Mammary epithelial cell (primary cell): ENCODE measurements around the gene TMEM208.

ENCODE experiments used
- EZH2 ChIP-seq: IDR thresholded peaks from 2 replicates; pipeline ENCODE4 v1.6.1; 2012; ENCODE audit warnings: low read length, inconsistent platforms, borderline replicate concordance
- TF ChIP-seq, protein P1 (sequence below), 2 donors: IDR thresholded peaks in 1 of 2; conservative IDR thresholded peaks in 1 of 2; 2 replicates each; pipeline ENCODE4 v1.5.1; 2011 to 2012; ENCODE audit warnings: inconsistent platforms in 2 of 2, low read length in 2 of 2, mild to moderate bottlenecking in 2 of 2, control low read depth in 1 of 2, low read depth in 1 of 2; ENCODE audit not compliant: insufficient read depth in 1 of 2; ENCODE audit errors: extremely low read depth in 1 of 2

DNA sequence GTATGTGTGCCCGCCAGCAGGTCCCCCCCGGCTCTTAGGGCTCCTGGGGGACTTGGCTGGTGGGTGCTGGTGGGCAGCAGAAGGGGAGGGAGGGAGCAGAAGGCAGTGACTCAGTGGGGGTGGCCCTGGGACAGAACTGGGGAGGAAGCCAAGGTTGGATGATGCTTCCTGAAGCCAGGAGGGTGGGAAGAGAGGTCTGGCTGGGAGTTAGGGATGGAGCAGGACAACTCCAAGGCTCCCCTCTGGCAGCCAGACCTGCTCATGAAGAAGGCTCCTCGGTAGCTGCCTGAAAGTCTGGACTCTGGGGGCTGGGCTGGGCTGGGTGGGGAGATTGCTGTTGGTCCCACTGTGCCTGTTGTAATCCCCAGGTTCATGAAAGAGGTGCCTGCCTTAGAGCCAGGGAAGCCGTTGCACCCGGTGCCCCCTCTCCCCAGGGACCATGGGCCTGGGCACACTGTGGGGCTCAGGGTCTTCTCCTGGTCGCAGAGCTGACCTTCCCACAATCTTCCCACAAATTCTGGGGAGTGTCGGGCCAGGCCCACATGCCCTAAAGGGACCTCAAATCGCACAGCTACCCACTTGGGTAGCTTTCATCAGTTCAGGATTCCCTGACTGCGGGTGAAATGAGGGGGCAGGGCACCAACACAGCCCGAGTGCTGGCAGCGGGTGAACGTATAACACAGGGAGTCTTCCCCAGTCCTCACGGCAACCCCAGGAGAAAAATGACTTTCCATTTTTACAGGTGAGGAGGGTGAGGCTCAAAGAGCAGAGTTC lies 51.3 kb downstream of the TMEM208 start:
- TF ChIP-seq, protein P1, sequence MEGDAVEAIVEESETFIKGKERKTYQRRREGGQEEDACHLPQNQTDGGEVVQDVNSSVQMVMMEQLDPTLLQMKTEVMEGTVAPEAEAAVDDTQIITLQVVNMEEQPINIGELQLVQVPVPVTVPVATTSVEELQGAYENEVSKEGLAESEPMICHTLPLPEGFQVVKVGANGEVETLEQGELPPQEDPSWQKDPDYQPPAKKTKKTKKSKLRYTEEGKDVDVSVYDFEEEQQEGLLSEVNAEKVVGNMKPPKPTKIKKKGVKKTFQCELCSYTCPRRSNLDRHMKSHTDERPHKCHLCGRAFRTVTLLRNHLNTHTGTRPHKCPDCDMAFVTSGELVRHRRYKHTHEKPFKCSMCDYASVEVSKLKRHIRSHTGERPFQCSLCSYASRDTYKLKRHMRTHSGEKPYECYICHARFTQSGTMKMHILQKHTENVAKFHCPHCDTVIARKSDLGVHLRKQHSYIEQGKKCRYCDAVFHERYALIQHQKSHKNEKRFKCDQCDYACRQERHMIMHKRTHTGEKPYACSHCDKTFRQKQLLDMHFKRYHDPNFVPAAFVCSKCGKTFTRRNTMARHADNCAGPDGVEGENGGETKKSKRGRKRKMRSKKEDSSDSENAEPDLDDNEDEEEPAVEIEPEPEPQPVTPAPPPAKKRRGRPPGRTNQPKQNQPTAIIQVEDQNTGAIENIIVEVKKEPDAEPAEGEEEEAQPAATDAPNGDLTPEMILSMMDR (conservative IDR thresholded peaks at IDR 0.05 in 1 of 2, IDR thresholded peaks at IDR 0.05 in 1 of 2; ENCODE audit: extremely low read depth in 1 of 2, insufficient read depth in 1 of 2, low read depth in 1 of 2, low read length in 2 of 2) = no peak
- no peak for TF ChIP-seq EZH2
